Measurements from ENCODE around the gene RAB7B.

The RAB7B gene

GRCh38 chr1:206013026-206013795, 10.0 kb upstream of the RAB7B start:
- TF ChIP-seq CTCF (IDR thresholded peaks at IDR 0.05; ENCODE audit: low read depth, low read length, missing control alignments): no peak
- DNase-seq (ENCODE audit: low read depth): no peak
- H3K4me3 ChIP-seq (ENCODE audit: low read depth, low read length): no peak overlapping the region

GRCh38 chr1:206012086-206012859, 9.1 kb upstream of the RAB7B start:
- DNase-seq (ENCODE audit: low read depth): peak; percentile 74
- no peak overlapping the region for H3K4me3 ChIP-seq (ENCODE audit: low read depth, low read length)
- no peak for TF ChIP-seq CTCF (IDR thresholded peaks at IDR 0.05; ENCODE audit: low read depth, low read length, missing control alignments)

- no peak for TF ChIP-seq CTCF (IDR thresholded peaks at IDR 0.05; ENCODE audit: low read depth, low read length, missing control alignments)
- no peak overlapping the region for H3K4me3 ChIP-seq (ENCODE audit: low read depth, low read length)
- no peak for DNase-seq (ENCODE audit: low read depth)
Measured at GRCh38 chr1:206011057-206011456, 7.9 kb upstream of the RAB7B start.

GRCh38 chr1:206010060-206010459, 6.9 kb upstream of the RAB7B start:
- no peak for DNase-seq (ENCODE audit: low read depth)
- no peak overlapping the region for H3K4me3 ChIP-seq (ENCODE audit: low read depth, low read length)
- no peak for TF ChIP-seq CTCF (IDR thresholded peaks at IDR 0.05; ENCODE audit: low read depth, low read length, missing control alignments)

GRCh38 chr1:206006946-206007345, 3.8 kb upstream of the RAB7B start:
- TF ChIP-seq CTCF (IDR thresholded peaks at IDR 0.05; ENCODE audit: low read depth, low read length, missing control alignments): no peak
- no peak for DNase-seq (ENCODE audit: low read depth)
- no peak overlapping the region for H3K4me3 ChIP-seq (ENCODE audit: low read depth, low read length)

GRCh38 chr1:206005778-206006180, 2.6 kb upstream of the RAB7B start:
- no peak for TF ChIP-seq CTCF (IDR thresholded peaks at IDR 0.05; ENCODE audit: low read depth, low read length, missing control alignments)
- no peak overlapping the region for H3K4me3 ChIP-seq (ENCODE audit: low read depth, low read length)
- no peak for DNase-seq (ENCODE audit: low read depth)

All from GM12864 (cell line).